HEK293 (cell line): ENCODE measurements around the gene CHN1.

Source experiments
- CTCF ChIA-PET: fragments of 350-600 bp; formaldehyde crosslinking; extraction: SDS; loops from one replicate; lab custom pipeline; 2021; ENCODE audit warnings: antibody characterized with exemption; lab: Yijun Ruan, JAX
- POLR2A ChIA-PET: fragments of 300-600 bp; formaldehyde crosslinking; extraction: SDS; loops from one replicate; lab custom pipeline; 2020; ENCODE audit warnings: antibody characterized with exemption, inconsistent platforms; lab: Yijun Ruan, JAX
- H3K27ac ChIP-seq: fragments of 200-500 bp; sonication (Bioruptor generic); 2 replicates; pipeline ENCODE4 v1.5.1; 2014; ENCODE audit warnings: low read depth, low read length, control low read depth, inconsistent platforms; ENCODE audit errors: extremely low read depth
- H3K36me3 ChIP-seq, 2 experiments: fragments of 200-500 bp in 1 of 2; sonication (Bioruptor generic) in 1 of 2; 1 replicate in 1 of 2; 2 replicates in 1 of 2; pipeline ENCODE4 v1.5.1; 2014 to 2017; ENCODE audit warnings: inconsistent platforms in 2 of 2, low read length in 2 of 2; ENCODE audit not compliant: control insufficient read depth in 2 of 2, insufficient read depth in 1 of 2
- H3K4me1 ChIP-seq: fragments of 200-500 bp; sonication (Bioruptor generic); 2 replicates; pipeline ENCODE4 v1.5.1; 2014; ENCODE audit warnings: mild to moderate bottlenecking, low read length, inconsistent platforms; ENCODE audit not compliant: control insufficient read depth, insufficient read depth
- H3K4me3 ChIP-seq: 2 replicates; pipeline ENCODE4 v1.5.1; 2011; ENCODE audit warnings: low read depth, mild to moderate bottlenecking, control low read depth, low read length, moderate library complexity
- H3K9me3 ChIP-seq: fragments of 200-500 bp; sonication (Bioruptor generic); 2 replicates; pipeline ENCODE4 v1.5.1; 2014; ENCODE audit warnings: low read depth, low read length, inconsistent platforms; ENCODE audit not compliant: control insufficient read depth, insufficient read depth
- GLIS1 ChIP-seq: fragments of 450-650 bp; formaldehyde crosslinking; IDR thresholded peaks from 2 replicates; pipeline ENCODE4 v1.5.1; 2016; ENCODE audit warnings: missing biosample characterization, missing genetic modification characterization
- HOXC10 ChIP-seq: sonication (generic); formaldehyde crosslinking; IDR thresholded peaks from 2 replicates; pipeline ENCODE4 v1.8.1; 2023; ENCODE audit warnings: mild to moderate bottlenecking, missing genetic modification reagents
- MEIS1 ChIP-seq: sonication (generic); formaldehyde crosslinking; IDR thresholded peaks from 2 replicates; pipeline ENCODE4 v1.8.1; 2022; ENCODE audit warnings: missing genetic modification reagents, mild to moderate bottlenecking, borderline replicate concordance
- OSR2 ChIP-seq: fragments of 450-650 bp; formaldehyde crosslinking; IDR thresholded peaks from 2 replicates; pipeline ENCODE4 v1.5.1; 2016; ENCODE audit warnings: missing biosample characterization, missing genetic modification characterization
- SCRT2 ChIP-seq: fragments of 450-650 bp; formaldehyde crosslinking; IDR thresholded peaks from 2 replicates; pipeline ENCODE4 v1.5.1; 2016; ENCODE audit warnings: missing biosample characterization, missing genetic modification characterization
- ZBTB10 ChIP-seq: fragments of 450-650 bp; formaldehyde crosslinking; IDR thresholded peaks from 2 replicates; pipeline ENCODE4 v1.5.1; 2016; ENCODE audit warnings: missing biosample characterization, missing genetic modification characterization
- ZNF132 ChIP-seq: fragments of 450-650 bp; formaldehyde crosslinking; IDR thresholded peaks from 2 replicates; pipeline ENCODE4 v1.5.1; 2017; ENCODE audit warnings: missing biosample characterization, missing genetic modification characterization, borderline replicate concordance
- ZNF2 ChIP-seq: fragments of 450-650 bp; formaldehyde crosslinking; IDR thresholded peaks from 2 replicates; pipeline ENCODE4 v1.5.1; 2016; ENCODE audit warnings: missing biosample characterization, missing genetic modification characterization
- ZNF341 ChIP-seq: fragments of 450-650 bp; formaldehyde crosslinking; IDR thresholded peaks from 2 replicates; pipeline ENCODE4; 2016; ENCODE audit warnings: low read depth, missing biosample characterization, missing genetic modification characterization
- ZNF37A ChIP-seq: fragments of 450-650 bp; IDR thresholded peaks from 2 replicates; pipeline ENCODE4 v1.5.1; 2018; ENCODE audit warnings: missing biosample characterization, missing genetic modification characterization
- ZNF48 ChIP-seq: fragments of 450-650 bp; formaldehyde crosslinking; IDR thresholded peaks from 2 replicates; pipeline ENCODE4 v1.5.1; 2016; ENCODE audit warnings: missing biosample characterization, missing genetic modification characterization
- ZNF501 ChIP-seq: fragments of 450-650 bp; formaldehyde crosslinking; IDR thresholded peaks from 2 replicates; pipeline ENCODE4 v1.5.1; 2016; ENCODE audit warnings: missing biosample characterization, missing genetic modification characterization
- ZNF510 ChIP-seq: fragments of 450-650 bp; formaldehyde crosslinking; IDR thresholded peaks from 2 replicates; pipeline ENCODE4 v1.5.1; 2018; ENCODE audit warnings: mild to moderate bottlenecking, missing genetic modification characterization, missing biosample characterization; ENCODE audit not compliant: insufficient replicate concordance
- ZNF514 ChIP-seq: fragments of 450-650 bp; formaldehyde crosslinking; IDR thresholded peaks from 2 replicates; pipeline ENCODE4 v1.5.1; 2016; ENCODE audit warnings: missing biosample characterization, missing genetic modification characterization
- ZNF549 ChIP-seq: fragments of 450-650 bp; IDR thresholded peaks from 2 replicates; pipeline ENCODE4 v1.5.1; 2018; ENCODE audit warnings: missing biosample characterization, missing genetic modification characterization, mild to moderate bottlenecking, inconsistent platforms, moderate library complexity
- ZNF555 ChIP-seq: fragments of 450-650 bp; formaldehyde crosslinking; conservative IDR thresholded peaks from 2 replicates; pipeline ENCODE4 v1.5.1; 2017; ENCODE audit warnings: missing biosample characterization, mild to moderate bottlenecking, missing genetic modification characterization, inconsistent platforms
- ZNF558 ChIP-seq: fragments of 450-650 bp; formaldehyde crosslinking; IDR thresholded peaks from 2 replicates; pipeline ENCODE4 v1.5.1; 2016; ENCODE audit warnings: missing biosample characterization, missing genetic modification characterization
- ZNF571 ChIP-seq: fragments of 450-650 bp; formaldehyde crosslinking; IDR thresholded peaks from 2 replicates; pipeline ENCODE4 v1.5.0; 2017; ENCODE audit warnings: missing biosample characterization, missing genetic modification characterization
- ZNF629 ChIP-seq: fragments of 450-650 bp; formaldehyde crosslinking; IDR thresholded peaks from 2 replicates; pipeline ENCODE4 v1.5.1; 2017; ENCODE audit warnings: missing biosample characterization, missing genetic modification characterization
- ZNF658 ChIP-seq: fragments of 450-650 bp; formaldehyde crosslinking; IDR thresholded peaks from 2 replicates; pipeline ENCODE4; 2016; ENCODE audit warnings: missing biosample characterization, missing genetic modification characterization
- ZNF707 ChIP-seq: fragments of 450-650 bp; formaldehyde crosslinking; IDR thresholded peaks from 2 replicates; pipeline ENCODE4 v1.5.1; 2016; ENCODE audit warnings: missing biosample characterization, missing genetic modification characterization
- ZNF830 ChIP-seq: fragments of 450-650 bp; IDR thresholded peaks from 2 replicates; pipeline ENCODE4 v1.5.0; 2018; ENCODE audit warnings: missing biosample characterization, missing genetic modification characterization, low read depth, mild to moderate bottlenecking, moderate library complexity
- ZSCAN4 ChIP-seq: fragments of 450-650 bp; formaldehyde crosslinking; IDR thresholded peaks from 2 replicates; pipeline ENCODE4 v1.5.1; 2017; ENCODE audit warnings: missing biosample characterization, missing genetic modification characterization
- ZSCAN5A ChIP-seq: fragments of 450-650 bp; formaldehyde crosslinking; IDR thresholded peaks from 2 replicates; pipeline ENCODE4 v1.5.1; 2016; ENCODE audit warnings: missing biosample characterization, missing genetic modification characterization
- ZXDB ChIP-seq: fragments of 450-650 bp; formaldehyde crosslinking; IDR thresholded peaks from 2 replicates; pipeline ENCODE4 v1.5.1; 2016; ENCODE audit warnings: missing biosample characterization, missing genetic modification characterization

CHN1 gene

GRCh38 chr2:174821628-174822027 lies 183.6 kb downstream of the CHN1 start (continued):
- TF ChIP-seq ZNF510 (no peak), ZNF132 (no peak), ZXDB (tag by site-specific recombination) (no peak), GLIS1 (tag by site-specific recombination) (no peak), ZNF549 (tag by site-specific recombination) (no peak), ZNF707 (tag by site-specific recombination) (no peak), ZNF558 (tag by site-specific recombination) (no peak)
- TF ChIP-seq, all 188 proteins: peak for 0

- H3K9me3 ChIP-seq, result no peaks in the 10 kb centered on the region
- CTCF ChIA-PET, result no interaction called here
- peaks cover 0 to 16% of the 10 kb centered on the region in 2 experiments; a peak in 1 of 3 replicates for H3K36me3 ChIP-seq
- H3K4me1 ChIP-seq, result no peaks in the 10 kb centered on the region
- no peak overlapping the region for H3K4me3 ChIP-seq
- no peak overlapping the region for H3K27ac ChIP-seq
- POLR2A ChIA-PET, result no interaction called here
- TF ChIP-seq ZSCAN4 (tag by site-specific recombination), result no peak
- no peak for TF ChIP-seq ZNF501 (tag by site-specific recombination)
- TF ChIP-seq ZNF555 (tag by site-specific recombination), result no peak
- no peak for TF ChIP-seq ZNF37A (tag by site-specific recombination)
- no peak for TF ChIP-seq MEIS1 (CRISPR knock-in tag)
- no peak for TF ChIP-seq ZNF830 (tag by site-specific recombination)
- no peak for TF ChIP-seq SCRT2
- no peak for TF ChIP-seq ZNF571
- TF ChIP-seq HOXC10 (CRISPR knock-in tag), result no peak
- no peak for TF ChIP-seq ZBTB10 (tag by site-specific recombination)
- TF ChIP-seq ZNF658 (tag by site-specific recombination), result no peak
- TF ChIP-seq ZSCAN5A (tag by site-specific recombination), result no peak
- TF ChIP-seq ZNF629 (tag by site-specific recombination), result no peak
- TF ChIP-seq ZNF2 (tag by site-specific recombination), result no peak
- no peak for TF ChIP-seq ZNF341 (tag by site-specific recombination)
- no peak for TF ChIP-seq ZNF514 (tag by site-specific recombination)
- TF ChIP-seq OSR2 (tag by site-specific recombination), result no peak
- TF ChIP-seq ZNF48 (tag by site-specific recombination), result no peak
Observed at GRCh38 chr2:174820361-174820760, 184.8 kb downstream of the CHN1 start.
